HepG2 (cell line): ENCODE measurements around the gene CDK10. TPM values are rescaled to one million over a fixed set of nuclear protein-coding genes. Genes with fewer than 3 reads are reported as not detected.

Experiments
- GATAD1 ChIP-seq: IDR thresholded peaks from 2 replicates; pipeline ENCODE4 v1.6.1; 2016; ENCODE audit warnings: missing genetic modification reagents, missing compliant biosample characterization
- GMEB1 ChIP-seq: sonication (generic); formaldehyde crosslinking; IDR thresholded peaks from 2 replicates; pipeline ENCODE4 v1.5.1; 2020; ENCODE audit warnings: missing genetic modification reagents, mild to moderate bottlenecking, borderline replicate concordance
- HNRNPL ChIP-seq: fragments of 200-400 bp; formaldehyde crosslinking; IDR thresholded peaks from 2 replicates; pipeline ENCODE4 v1.6.1; 2017; ENCODE audit warnings: mild to moderate bottlenecking, low read depth, low read length
- NR3C1 ChIP-seq: sonication (generic); formaldehyde crosslinking; IDR thresholded peaks from 2 replicates; pipeline ENCODE4 v1.4.0; 2020; ENCODE audit warnings: missing genetic modification reagents
- PHF21A ChIP-seq: sonication (generic); formaldehyde crosslinking; IDR thresholded peaks from 2 replicates; pipeline ENCODE4 v1.5.0; 2020; ENCODE audit warnings: mild to moderate bottlenecking, missing genetic modification reagents
- ZBTB34 ChIP-seq: sonication (generic); formaldehyde crosslinking; IDR thresholded peaks from 2 replicates; pipeline ENCODE4 v1.8.0; 2022; ENCODE audit warnings: mild to moderate bottlenecking, missing genetic modification reagents
- ZNF20 ChIP-seq: sonication (generic); formaldehyde crosslinking; IDR thresholded peaks from 2 replicates; pipeline ENCODE4 v1.4.0; 2020; ENCODE audit warnings: mild to moderate bottlenecking, moderate library complexity, missing genetic modification reagents
- ZNF3 ChIP-seq: IDR thresholded peaks from 2 replicates; pipeline ENCODE4 v1.7.0; 2017; ENCODE audit warnings: inconsistent platforms
- ZNF468 ChIP-seq: sonication (generic); formaldehyde crosslinking; IDR thresholded peaks from 2 replicates; pipeline ENCODE4 v1.8.0; 2022; ENCODE audit warnings: mild to moderate bottlenecking, moderate library complexity, missing genetic modification reagents
- polyA plus RNA-seq, 8 experiments: library from polyadenylated mRNA; depleted of rRNA in 3 of 8; stranded (reverse) in 7 of 8; unstranded in 1 of 8; fragments of >200 nt; fragmentation: Illumina TruSeq in 4 of 8; extraction: Trizol in 4 of 8; gene quantifications; 2 replicates each; pipeline versions ENCODE4 v1.2.1 to v1.2.3, GENCODE V29; 2011 to 2016; ENCODE audit warnings: low read depth in 4 of 8, missing spikeins in 1 of 8, mixed read lengths in 1 of 8; ENCODE audit not compliant: insufficient read depth in 1 of 8
- total RNA-seq, 5 experiments: library from RNA; depleted of rRNA; stranded (reverse); fragments of >200 nt; fragmentation: Illumina TruSeq; extraction: Trizol; gene quantifications; 2 replicates each; pipeline ENCODE4 v1.2.3, GENCODE V29; 2016; ENCODE audit warnings: low read depth in 1 of 5
- TF ChIP-seq, protein P1 (sequence below), 2 experiments: sonication (generic) in 1 of 2; formaldehyde crosslinking in 1 of 2; IDR thresholded peaks; 2 replicates each; pipeline versions ENCODE4 v1.6.1 to v1.9.0; 2014 to 2022; ENCODE audit warnings: antibody characterized with exemption in 1 of 2, borderline replicate concordance in 1 of 2, inconsistent platforms in 1 of 2, low read depth in 1 of 2, missing genetic modification reagents in 1 of 2
- TF ChIP-seq, protein P2 (sequence below): sonication (generic); formaldehyde crosslinking; IDR thresholded peaks from 2 replicates; pipeline ENCODE4 v1.5.1; 2020; ENCODE audit warnings: mild to moderate bottlenecking, missing genetic modification reagents, borderline replicate concordance
- TF ChIP-seq, protein P3 (sequence below): IDR thresholded peaks from 2 replicates; pipeline ENCODE4 v1.6.1; 2016; ENCODE audit warnings: missing genetic modification reagents, missing compliant biosample characterization

CDK10 gene
- total and polyA plus RNA-seq, 2 of the 13 experiments (the other 11 are each of a cell fraction or from before 2014, with no cell fraction given) = 2.5 to 3.9 TPM

DNA sequence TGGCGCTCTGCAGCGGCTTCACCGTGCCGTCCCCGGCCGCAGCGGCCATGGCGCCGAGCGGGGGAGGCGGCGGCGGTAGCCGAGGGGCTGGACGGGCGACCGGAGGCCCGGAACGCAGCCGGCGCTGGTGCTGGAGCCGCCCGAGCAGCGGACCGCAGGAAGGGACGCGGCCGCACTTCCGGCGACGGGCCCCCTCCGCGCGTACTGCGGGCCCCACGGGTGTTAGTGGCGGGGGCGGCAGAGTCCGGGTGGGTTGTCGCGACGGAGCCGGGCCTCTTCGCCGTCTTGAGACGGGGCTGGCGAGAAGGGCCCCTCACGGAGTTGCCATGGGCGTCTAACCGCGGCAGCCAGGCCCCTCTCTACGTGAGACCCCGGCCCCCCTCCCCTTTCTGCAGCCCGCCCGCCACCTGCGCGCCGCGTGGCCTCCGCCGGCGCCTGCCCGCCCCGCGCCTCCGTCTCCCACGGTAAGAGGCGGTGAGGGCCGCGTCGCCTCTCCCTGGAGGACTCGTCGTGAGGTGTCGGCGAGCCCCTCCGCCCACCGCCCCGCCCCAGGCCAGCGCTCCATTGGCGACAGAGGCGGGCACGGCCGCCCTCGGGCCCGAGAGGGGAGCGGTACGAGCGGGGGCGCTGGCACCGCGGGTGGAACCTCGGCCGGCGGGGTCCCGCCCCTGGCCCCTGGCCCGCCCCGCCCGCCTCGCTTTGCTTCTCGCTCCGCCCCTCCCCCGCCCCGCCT, 34.5 kb downstream of the CDK10 start, which contains the start of the genes VPS9D1 and ZNF276 (continued):
- TF ChIP-seq, protein P1, sequence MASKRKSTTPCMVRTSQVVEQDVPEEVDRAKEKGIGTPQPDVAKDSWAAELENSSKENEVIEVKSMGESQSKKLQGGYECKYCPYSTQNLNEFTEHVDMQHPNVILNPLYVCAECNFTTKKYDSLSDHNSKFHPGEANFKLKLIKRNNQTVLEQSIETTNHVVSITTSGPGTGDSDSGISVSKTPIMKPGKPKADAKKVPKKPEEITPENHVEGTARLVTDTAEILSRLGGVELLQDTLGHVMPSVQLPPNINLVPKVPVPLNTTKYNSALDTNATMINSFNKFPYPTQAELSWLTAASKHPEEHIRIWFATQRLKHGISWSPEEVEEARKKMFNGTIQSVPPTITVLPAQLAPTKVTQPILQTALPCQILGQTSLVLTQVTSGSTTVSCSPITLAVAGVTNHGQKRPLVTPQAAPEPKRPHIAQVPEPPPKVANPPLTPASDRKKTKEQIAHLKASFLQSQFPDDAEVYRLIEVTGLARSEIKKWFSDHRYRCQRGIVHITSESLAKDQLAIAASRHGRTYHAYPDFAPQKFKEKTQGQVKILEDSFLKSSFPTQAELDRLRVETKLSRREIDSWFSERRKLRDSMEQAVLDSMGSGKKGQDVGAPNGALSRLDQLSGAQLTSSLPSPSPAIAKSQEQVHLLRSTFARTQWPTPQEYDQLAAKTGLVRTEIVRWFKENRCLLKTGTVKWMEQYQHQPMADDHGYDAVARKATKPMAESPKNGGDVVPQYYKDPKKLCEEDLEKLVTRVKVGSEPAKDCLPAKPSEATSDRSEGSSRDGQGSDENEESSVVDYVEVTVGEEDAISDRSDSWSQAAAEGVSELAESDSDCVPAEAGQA (IDR thresholded peaks at IDR 0.05; ENCODE audit: low read depth) = peak; percentile 65; the same call in 1 of the 2 replicates
- TF ChIP-seq, protein P1 (CRISPR knock-in tag; IDR thresholded peaks at IDR 0.05; ENCODE audit: borderline replicate concordance) = peak; percentile 86
- TF ChIP-seq ZBTB34 (CRISPR knock-in tag) (no peak; the same call in 1 of the 2 replicates), GATAD1 (CRISPR knock-in tag) (peak; percentile 94), NR3C1 (CRISPR knock-in tag) (no peak), ZNF468 (0 out of 2 replicates have a peak, but pooled peaks have one; percentile 56), ZNF20 (CRISPR knock-in tag) (no peak), PHF21A (CRISPR knock-in tag) (0 out of 2 replicates have a peak, but pooled peaks have one; percentile 27), ZNF3 (CRISPR knock-in tag) (no peak; the same call in 1 of the 2 replicates), GMEB1 (CRISPR knock-in tag) (peak; percentile 83), HNRNPL (peak; percentile 57)
- TF ChIP-seq, protein P2, sequence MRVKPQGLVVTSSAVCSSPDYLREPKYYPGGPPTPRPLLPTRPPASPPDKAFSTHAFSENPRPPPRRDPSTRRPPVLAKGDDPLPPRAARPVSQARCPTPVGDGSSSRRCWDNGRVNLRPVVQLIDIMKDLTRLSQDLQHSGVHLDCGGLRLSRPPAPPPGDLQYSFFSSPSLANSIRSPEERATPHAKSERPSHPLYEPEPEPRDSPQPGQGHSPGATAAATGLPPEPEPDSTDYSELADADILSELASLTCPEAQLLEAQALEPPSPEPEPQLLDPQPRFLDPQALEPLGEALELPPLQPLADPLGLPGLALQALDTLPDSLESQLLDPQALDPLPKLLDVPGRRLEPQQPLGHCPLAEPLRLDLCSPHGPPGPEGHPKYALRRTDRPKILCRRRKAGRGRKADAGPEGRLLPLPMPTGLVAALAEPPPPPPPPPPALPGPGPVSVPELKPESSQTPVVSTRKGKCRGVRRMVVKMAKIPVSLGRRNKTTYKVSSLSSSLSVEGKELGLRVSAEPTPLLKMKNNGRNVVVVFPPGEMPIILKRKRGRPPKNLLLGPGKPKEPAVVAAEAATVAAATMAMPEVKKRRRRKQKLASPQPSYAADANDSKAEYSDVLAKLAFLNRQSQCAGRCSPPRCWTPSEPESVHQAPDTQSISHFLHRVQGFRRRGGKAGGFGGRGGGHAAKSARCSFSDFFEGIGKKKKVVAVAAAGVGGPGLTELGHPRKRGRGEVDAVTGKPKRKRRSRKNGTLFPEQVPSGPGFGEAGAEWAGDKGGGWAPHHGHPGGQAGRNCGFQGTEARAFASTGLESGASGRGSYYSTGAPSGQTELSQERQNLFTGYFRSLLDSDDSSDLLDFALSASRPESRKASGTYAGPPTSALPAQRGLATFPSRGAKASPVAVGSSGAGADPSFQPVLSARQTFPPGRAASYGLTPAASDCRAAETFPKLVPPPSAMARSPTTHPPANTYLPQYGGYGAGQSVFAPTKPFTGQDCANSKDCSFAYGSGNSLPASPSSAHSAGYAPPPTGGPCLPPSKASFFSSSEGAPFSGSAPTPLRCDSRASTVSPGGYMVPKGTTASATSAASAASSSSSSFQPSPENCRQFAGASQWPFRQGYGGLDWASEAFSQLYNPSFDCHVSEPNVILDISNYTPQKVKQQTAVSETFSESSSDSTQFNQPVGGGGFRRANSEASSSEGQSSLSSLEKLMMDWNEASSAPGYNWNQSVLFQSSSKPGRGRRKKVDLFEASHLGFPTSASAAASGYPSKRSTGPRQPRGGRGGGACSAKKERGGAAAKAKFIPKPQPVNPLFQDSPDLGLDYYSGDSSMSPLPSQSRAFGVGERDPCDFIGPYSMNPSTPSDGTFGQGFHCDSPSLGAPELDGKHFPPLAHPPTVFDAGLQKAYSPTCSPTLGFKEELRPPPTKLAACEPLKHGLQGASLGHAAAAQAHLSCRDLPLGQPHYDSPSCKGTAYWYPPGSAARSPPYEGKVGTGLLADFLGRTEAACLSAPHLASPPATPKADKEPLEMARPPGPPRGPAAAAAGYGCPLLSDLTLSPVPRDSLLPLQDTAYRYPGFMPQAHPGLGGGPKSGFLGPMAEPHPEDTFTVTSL = no peak; the same call in 1 of the 2 replicates
- TF ChIP-seq, protein P3, sequence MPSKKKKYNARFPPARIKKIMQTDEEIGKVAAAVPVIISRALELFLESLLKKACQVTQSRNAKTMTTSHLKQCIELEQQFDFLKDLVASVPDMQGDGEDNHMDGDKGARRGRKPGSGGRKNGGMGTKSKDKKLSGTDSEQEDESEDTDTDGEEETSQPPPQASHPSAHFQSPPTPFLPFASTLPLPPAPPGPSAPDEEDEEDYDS (CRISPR knock-in tag) = peak; percentile 8; the same call in 1 of the 2 replicates
